H1 (cell line): Measurements from ENCODE around the gene LRP1. TPM values are rescaled to one million over a fixed set of nuclear protein-coding genes. Genes with fewer than 3 reads are reported as not detected.

Experiments
- CTCF ChIA-PET: fragments of 300-600 bp; sonication (Branson Sonifier 250); formaldehyde crosslinking; loops from one replicate; lab custom pipeline; 2021; ENCODE audit not compliant: partially characterized antibody; lab: Charles Lee
- POLR2A ChIA-PET: fragments of 300-600 bp; sonication (Branson Sonifier 250); formaldehyde crosslinking; loops from one replicate; lab custom pipeline; 2021; ENCODE audit warnings: inconsistent platforms; ENCODE audit not compliant: partially characterized antibody; lab: Charles Lee
- DNase-seq, 2 experiments: peaks; one replicate each; pipeline versions ENCODE4 v3.0.0 to v3.0.0-alpha.2; 2010 to 2022; ENCODE audit warnings: low spot score in 2 of 2, low read depth in 1 of 2, mixed read lengths in 1 of 2
- FAIRE-seq: peaks from 2 replicates; lab custom pipeline; 2011; peaks lifted over from hg19 to GRCh38; lab: Jason Lieb, UNC
- H2AFZ ChIP-seq: 2 replicates; pipeline ENCODE4 v1.8.1; 2012; ENCODE audit warnings: low read length, inconsistent platforms
- H2AK5ac ChIP-seq: 2 replicates; pipeline ENCODE4 v1.6.1; 2013; ENCODE audit warnings: low read depth, low read length
- H2BK120ac ChIP-seq: replicated peaks from 2 replicates; pipeline ENCODE3; 2013; ENCODE audit warnings: low read depth, low read length, inconsistent platforms
- H2BK12ac ChIP-seq: 2 replicates; pipeline ENCODE4 v1.6.1; 2013; ENCODE audit warnings: low read depth, low read length
- H2BK15ac ChIP-seq: 2 replicates; pipeline ENCODE4 v1.6.1; 2013; ENCODE audit warnings: low read length
- H2BK20ac ChIP-seq: 2 replicates; pipeline ENCODE4 v1.6.1; 2013; ENCODE audit warnings: low read length
- H2BK5ac ChIP-seq: 2 replicates; pipeline ENCODE4 v1.6.1; 2013; ENCODE audit warnings: low read depth, low read length
- H3K14ac ChIP-seq: 2 replicates; pipeline ENCODE4 v1.6.1; 2013; ENCODE audit warnings: inconsistent platforms; ENCODE audit not compliant: insufficient read length
- H3K18ac ChIP-seq: 2 replicates; pipeline ENCODE4 v1.6.1; 2013; ENCODE audit warnings: low read length; ENCODE audit errors: extremely low read depth
- H3K23ac ChIP-seq: 2 replicates; pipeline ENCODE4 v1.6.1; 2013; ENCODE audit warnings: inconsistent platforms; ENCODE audit not compliant: insufficient read length
- H3K23me2 ChIP-seq: 2 replicates; pipeline ENCODE4 v1.6.1; 2013; ENCODE audit warnings: low read depth, low read length
- H3K27ac ChIP-seq: 2 replicates; pipeline ENCODE4 v1.6.1; 2011; ENCODE audit warnings: low read depth, low read length, inconsistent platforms
- H3K27me3 ChIP-seq, 4 experiments: replicated peaks in 1 of 4; 1 replicate in 1 of 4; 2 replicates in 3 of 4; pipeline versions ENCODE4 v1.6.1 to v1.8.1; 2011 to 2013; ENCODE audit warnings: low read length in 3 of 4, mild to moderate bottlenecking in 3 of 4, inconsistent platforms in 2 of 4, mixed read lengths in 2 of 4, moderate library complexity in 1 of 4; ENCODE audit not compliant: control insufficient read depth in 3 of 4, insufficient read depth in 3 of 4; ENCODE audit errors: extremely low read depth in 1 of 4
- H3K36me3 ChIP-seq, 4 experiments: 2 replicates each; pipeline versions ENCODE4 v1.6.1 to v1.8.1; 2011 to 2013; ENCODE audit warnings: mild to moderate bottlenecking in 4 of 4, low read length in 3 of 4, moderate library complexity in 2 of 4, control low read depth in 1 of 4, inconsistent platforms in 1 of 4; ENCODE audit not compliant: insufficient read depth in 4 of 4, control insufficient read depth in 2 of 4
- H3K4ac ChIP-seq: replicated peaks from 2 replicates; pipeline ENCODE3; 2013; ENCODE audit warnings: low read length, low read depth, mixed read lengths, inconsistent platforms; ENCODE audit not compliant: insufficient read length
- H3K4me1 ChIP-seq, 4 experiments: replicated peaks in 1 of 4; 1 replicate in 1 of 4; 2 replicates in 3 of 4; pipeline versions ENCODE4 v1.6.1 to v1.8.1; 2011 to 2013; ENCODE audit warnings: low read length in 3 of 4, inconsistent platforms in 2 of 4, mixed read lengths in 1 of 4; ENCODE audit not compliant: insufficient read depth in 4 of 4, control insufficient read depth in 3 of 4
- H3K4me2 ChIP-seq, 2 experiments: 2 replicates each; pipeline versions ENCODE4 v1.6.1 to v1.8.1; 2011 to 2013; ENCODE audit warnings: low read depth in 2 of 2, low read length in 2 of 2, control low read depth in 1 of 2, inconsistent platforms in 1 of 2, mild to moderate bottlenecking in 1 of 2; ENCODE audit not compliant: insufficient read depth in 1 of 2
- H3K4me3 ChIP-seq, 4 experiments: fragments of 200-600, 300-600 bp in 1 of 4; sonication (generic), shearing (Covaris generic), sonication (Bioruptor Twin) in 1 of 4; 2 replicates each; pipeline versions ENCODE4 v1.5.1 to v1.8.1; 2011 to 2016; ENCODE audit warnings: low read length in 4 of 4, low read depth in 3 of 4, control low read depth in 2 of 4, inconsistent platforms in 2 of 4, mild to moderate bottlenecking in 2 of 4, mixed read lengths in 1 of 4, moderate library complexity in 1 of 4; ENCODE audit not compliant: insufficient read depth in 2 of 4; ENCODE audit errors: extremely low read depth in 1 of 4
- H3K56ac ChIP-seq: replicated peaks from 2 replicates; pipeline ENCODE3; 2013; ENCODE audit warnings: low read depth, mild to moderate bottlenecking, mixed read lengths, low read length, inconsistent platforms; ENCODE audit not compliant: insufficient read length
- H3K79me1 ChIP-seq: 2 replicates; pipeline ENCODE4 v1.6.1; 2013; ENCODE audit warnings: low read depth, low read length, control low read depth
- H3K79me2 ChIP-seq, 2 experiments: 2 replicates each; pipeline versions ENCODE4 v1.6.1 to v1.8.1; 2012 to 2013; ENCODE audit warnings: low read length in 2 of 2, mild to moderate bottlenecking in 2 of 2, inconsistent platforms in 1 of 2; ENCODE audit not compliant: insufficient read depth in 2 of 2, control insufficient read depth in 1 of 2
- H3K9ac ChIP-seq, 4 experiments: replicated peaks in 1 of 4; 1 replicate in 1 of 4; 2 replicates in 3 of 4; pipeline versions ENCODE4 v1.6.1 to v1.8.1; 2011 to 2013; ENCODE audit warnings: low read depth in 3 of 4, low read length in 3 of 4, control low read depth in 2 of 4, mild to moderate bottlenecking in 2 of 4, moderate library complexity in 2 of 4, inconsistent platforms in 1 of 4; ENCODE audit errors: extremely low read depth in 1 of 4
- H3K9me3 ChIP-seq, 2 experiments: 2 replicates each; pipeline versions ENCODE4 v1.6.1 to v1.8.1; 2012 to 2013; ENCODE audit warnings: mild to moderate bottlenecking in 2 of 2, moderate library complexity in 2 of 2, control low read depth in 1 of 2, inconsistent platforms in 1 of 2, low read depth in 1 of 2, low read length in 1 of 2, mixed read lengths in 1 of 2; ENCODE audit not compliant: insufficient read depth in 2 of 2
- H4K20me1 ChIP-seq, 2 experiments: replicated peaks in 1 of 2; 2 replicates each; pipeline versions ENCODE3 to v1.8.1; 2011 to 2013; ENCODE audit warnings: inconsistent platforms in 2 of 2, low read length in 2 of 2, mild to moderate bottlenecking in 1 of 2; ENCODE audit not compliant: insufficient read depth in 2 of 2, control insufficient read depth in 1 of 2
- H4K5ac ChIP-seq: 2 replicates; pipeline ENCODE4 v1.6.1; 2013; ENCODE audit warnings: low read length, low read depth, mixed read lengths, inconsistent platforms; ENCODE audit not compliant: insufficient read length
- H4K8ac ChIP-seq: 2 replicates; pipeline ENCODE4 v1.8.0; 2013; ENCODE audit warnings: mild to moderate bottlenecking, moderate library complexity, low read length, inconsistent platforms; ENCODE audit not compliant: insufficient read depth; ENCODE audit errors: extremely low read depth
- H4K91ac ChIP-seq: replicated peaks from 2 replicates; pipeline ENCODE3; 2013; ENCODE audit warnings: low read length, mixed read lengths, inconsistent platforms; ENCODE audit not compliant: insufficient read length
- BACH1 ChIP-seq: IDR thresholded peaks from 2 replicates; pipeline ENCODE4 v1.6.1; 2012; ENCODE audit warnings: low read length, improper control_type of control experiment
- CREB1 ChIP-seq: IDR thresholded peaks from 2 replicates; pipeline ENCODE4 v1.6.1; 2012; ENCODE audit warnings: inconsistent platforms
- GTF2F1 ChIP-seq: IDR thresholded peaks from 2 replicates; pipeline ENCODE4 v1.6.1; 2012; ENCODE audit warnings: low read depth, low read length, improper control_type of control experiment, borderline replicate concordance
- PHF8 ChIP-seq: fragments of 200-600 bp; sonication (generic); conservative IDR thresholded peaks from 2 replicates; pipeline ENCODE4 v1.7.1; 2012; ENCODE audit warnings: low read depth, mild to moderate bottlenecking, inconsistent platforms, low read length, moderate library complexity
- RXRA ChIP-seq: IDR thresholded peaks from 2 replicates; pipeline ENCODE4 v1.6.1; 2011; ENCODE audit warnings: low read depth, mild to moderate bottlenecking, low read length, moderate library complexity; ENCODE audit not compliant: insufficient read depth
- SP4 ChIP-seq: IDR thresholded peaks from 2 replicates; pipeline ENCODE4 v1.6.1; 2012; ENCODE audit warnings: low read length, inconsistent platforms
- WGBS, 2 experiments: shearing (Covaris generic) in 1 of 2; methylation state at CpG; one replicate each; pipeline versions ENCODE4 v1.1.6 to v1.1.7; 2013 to 2015; ENCODE audit warnings: low lambda C conversion rate in 2 of 2, mixed read lengths in 2 of 2, inconsistent platforms in 1 of 2, low coverage in 1 of 2, missing lambda C conversion rate in 1 of 2; ENCODE audit not compliant: insufficient replicate concordance in 2 of 2, insufficient coverage in 1 of 2, insufficient read length in 1 of 2; ENCODE audit errors: extremely low coverage in 1 of 2, missing lambda C conversion rate in 1 of 2; 5-methylcytosine and 5-hydroxymethylcytosine counted together
- polyA plus RNA-seq, 7 experiments: library from polyadenylated mRNA; depleted of rRNA in 3 of 7; stranded (reverse) in 5 of 7; unstranded in 2 of 7; fragments of >200 nt in 5 of 7; fragments of 200-250 nt in 2 of 7; gene quantifications; 1 replicate in 5 of 7; 2 replicates in 1 of 7; 4 replicates in 1 of 7; pipeline versions ENCODE4 v1.2.1 to v1.2.3, GENCODE V29; 2011 to 2013; ENCODE audit warnings: missing spikeins in 2 of 7, mixed read lengths in 2 of 7
- total RNA-seq: library from RNA; stranded (reverse); fragmentation: NEBNext Ultra II Directional; extraction: Animal tissue kit (Norgen Biotek cat#: 25700); gene quantifications from 2 replicates; pipeline ENCODE4 v1.2.1, GENCODE V29; 2021

LRP1 gene
- total and polyA plus RNA-seq, 2 of the 8 experiments (the other 6 are each of a cell fraction or from before 2014, with no cell fraction given), result 35.3 to 92.5 TPM

- Histone ChIP-seq H3K4me2 (no peak overlapping the region), H3K79me1 (peaks cover 2% of the 10 kb centered on the region; the same call in 1 of the 2 replicates), H3K14ac (no peak overlapping the region), H4K5ac (no peak overlapping the region), H3K56ac (no peak overlapping the region), H2BK12ac (no peak overlapping the region), H3K27ac (no peak overlapping the region), H3K23me2 (peaks cover 6% of the 10 kb centered on the region; the same call in 1 of the 2 replicates), H3K27me3 (no peaks in the 10 kb centered on the region), H2BK120ac (no peak overlapping the region), H4K20me1 (peaks cover 2 to 6% of the 10 kb centered on the region in 2 experiments), H3K4me3 (no peak overlapping the region), H3K36me3 (no peaks in the 10 kb centered on the region), H2AFZ (no peak overlapping the region), H3K4ac (no peak overlapping the region), H2AK5ac (no peak overlapping the region), H3K4me1 (peaks cover 8 to 15% (median 13%) of the 10 kb centered on the region in 4 experiments; a peak in 6 of 7 replicates), H3K79me2 (peaks cover 5 to 18% of the 10 kb centered on the region in 2 experiments; a peak in 3 of 4 replicates), H4K91ac (no peak overlapping the region), H4K8ac (no peak overlapping the region), H3K18ac (no peak overlapping the region), H3K9me3 (no peaks in the 10 kb centered on the region), H2BK5ac (no peak overlapping the region), H3K9ac (no peak overlapping the region), H2BK15ac (no peak overlapping the region), H2BK20ac (no peak overlapping the region), H3K23ac (no peak overlapping the region)
- TF ChIP-seq RXRA (no peak), PHF8 (no peak), GTF2F1 (no peak), SP4 (no peak), BACH1 (no peak), CREB1 (no peak)
- 97% methylated on average over 11 of the region's 11 CpGs; no CpG with 5 or more reads in 1 of the 2 experiments for WGBS, 2 experiments
- FAIRE-seq, result no peak
- CTCF ChIA-PET, result interaction anchor here (0.7 to 19.8 kb wide), 17 partner anchors 8 to 337 kb away, joined by 3 to 305 read pairs (median 20); partner anchors contain the start of genes LRP1-AS and STAT6
- no peak for DNase-seq
- POLR2A ChIA-PET, result interaction anchor here (1.3 to 9.3 kb wide), 4 partner anchors 10 to 22 kb away, joined by 7 to 105 read pairs (median 41); partner anchors contain the start of genes LRP1-AS and STAT6
These were observed 2.2 kb upstream of the LRP1 start for GRCh38 chr12:57126061-57126460.
